ENCODE data around the gene B4GALNT2.

The B4GALNT2 gene

DNA sequence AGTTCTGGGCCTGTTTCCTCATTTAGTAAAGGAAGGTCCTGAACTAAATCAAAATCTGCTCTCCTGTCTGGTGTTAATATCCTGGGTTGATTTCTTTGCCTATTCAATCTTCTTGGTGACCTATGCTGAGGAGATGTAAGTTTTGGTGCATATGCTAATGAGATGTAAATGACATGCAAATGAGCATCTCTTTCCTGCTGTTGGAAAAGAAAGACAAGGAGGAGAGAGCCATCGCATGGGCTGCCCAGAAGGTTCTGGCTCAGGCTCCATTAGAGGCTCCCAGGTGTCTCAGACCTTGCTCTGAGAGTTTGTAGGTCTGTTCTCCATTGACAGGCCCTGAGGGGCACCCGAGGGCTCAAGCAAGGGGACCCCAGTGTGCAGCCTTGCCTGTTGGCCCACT lies 81.3 kb downstream of the B4GALNT2 start:
- DNase-seq, result no peak

DNA sequence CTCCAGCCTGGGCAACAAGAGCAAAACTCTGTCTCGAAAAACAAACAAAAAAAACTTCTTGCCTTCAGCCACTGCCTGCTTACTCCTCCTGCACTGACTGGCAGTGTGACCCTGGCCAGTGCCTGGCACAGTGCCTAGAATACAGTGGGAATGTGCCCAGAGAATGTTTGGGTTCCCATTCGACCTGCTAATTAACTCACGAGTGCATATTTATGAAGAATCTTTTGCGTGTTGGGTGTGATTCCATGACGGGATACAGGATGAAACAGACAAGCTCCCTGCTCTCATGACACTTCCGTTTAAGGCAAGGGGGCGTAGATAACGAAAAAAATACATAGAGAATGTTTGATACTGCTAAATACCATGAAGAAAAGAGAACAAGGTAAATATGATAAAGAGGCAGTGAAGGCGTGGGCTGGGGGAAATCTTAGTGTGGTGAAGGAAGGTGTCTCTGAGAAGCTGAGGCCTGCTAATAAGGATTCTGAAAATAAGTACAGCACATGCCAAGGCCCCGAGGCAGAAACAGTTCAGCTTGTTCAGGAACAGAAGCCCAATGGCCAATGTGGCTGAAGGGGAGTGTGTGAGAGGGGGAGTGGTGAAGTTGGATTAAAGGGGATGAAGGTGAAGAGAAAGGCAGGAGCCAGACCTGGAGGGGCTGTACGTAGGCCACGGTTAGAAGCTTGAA lies 82.2 kb downstream of the B4GALNT2 start:
- no peak for DNase-seq

DNA sequence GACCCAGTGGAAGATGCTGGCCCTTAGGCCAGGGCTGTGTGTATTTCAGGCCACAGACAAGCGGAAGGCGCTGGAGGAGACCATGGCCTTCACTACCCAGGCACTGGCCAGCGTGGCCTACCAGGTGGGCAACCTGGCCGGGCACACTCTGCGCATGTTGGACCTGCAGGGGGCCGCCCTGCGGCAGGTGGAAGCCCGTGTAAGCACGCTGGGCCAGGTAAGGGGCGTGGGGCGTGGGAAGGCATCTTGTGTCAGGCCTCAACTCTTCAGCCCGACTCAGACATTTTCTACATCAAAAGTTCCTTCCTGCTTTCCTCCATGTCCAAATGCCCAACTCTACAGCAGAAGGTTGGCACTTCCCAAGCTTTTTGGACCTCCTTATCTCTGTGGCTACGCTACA lies 83.9 kb downstream of the B4GALNT2 start:
- no peak for DNase-seq

DNA sequence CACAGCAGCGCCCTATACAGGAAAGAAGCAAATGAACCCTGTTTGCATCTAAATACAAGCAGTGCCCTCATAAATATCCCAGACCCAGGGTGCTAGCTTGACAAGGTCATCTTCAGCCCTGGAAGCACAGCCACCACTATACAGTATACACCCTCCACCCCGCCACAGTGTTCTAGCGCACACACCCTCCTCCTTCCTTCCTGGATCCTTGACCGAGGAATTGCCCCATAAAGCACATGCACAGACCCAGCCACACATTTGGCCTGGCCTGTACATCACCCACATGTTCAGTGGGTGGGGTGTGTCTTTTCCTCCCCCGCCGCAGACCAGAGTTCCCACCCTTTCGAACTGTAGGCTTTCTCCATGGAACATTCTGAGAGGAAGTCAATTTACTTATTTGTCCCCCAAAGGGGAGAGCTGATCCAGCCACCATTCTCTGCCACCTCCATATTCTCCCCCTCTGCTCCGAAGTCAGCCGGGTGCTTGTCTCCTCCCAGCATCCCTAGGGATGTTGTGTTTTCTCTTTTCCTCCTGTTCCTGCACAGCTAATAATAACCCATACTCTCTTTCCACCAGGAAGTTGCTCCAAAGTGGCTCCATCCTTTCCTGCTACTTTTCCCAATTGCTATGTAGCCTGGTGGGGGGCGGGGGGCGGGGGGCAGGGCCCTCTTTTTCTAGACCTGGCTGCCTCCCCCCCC lies 84.5 kb downstream of the B4GALNT2 start:
- DNase-seq, result no peak

DNA sequence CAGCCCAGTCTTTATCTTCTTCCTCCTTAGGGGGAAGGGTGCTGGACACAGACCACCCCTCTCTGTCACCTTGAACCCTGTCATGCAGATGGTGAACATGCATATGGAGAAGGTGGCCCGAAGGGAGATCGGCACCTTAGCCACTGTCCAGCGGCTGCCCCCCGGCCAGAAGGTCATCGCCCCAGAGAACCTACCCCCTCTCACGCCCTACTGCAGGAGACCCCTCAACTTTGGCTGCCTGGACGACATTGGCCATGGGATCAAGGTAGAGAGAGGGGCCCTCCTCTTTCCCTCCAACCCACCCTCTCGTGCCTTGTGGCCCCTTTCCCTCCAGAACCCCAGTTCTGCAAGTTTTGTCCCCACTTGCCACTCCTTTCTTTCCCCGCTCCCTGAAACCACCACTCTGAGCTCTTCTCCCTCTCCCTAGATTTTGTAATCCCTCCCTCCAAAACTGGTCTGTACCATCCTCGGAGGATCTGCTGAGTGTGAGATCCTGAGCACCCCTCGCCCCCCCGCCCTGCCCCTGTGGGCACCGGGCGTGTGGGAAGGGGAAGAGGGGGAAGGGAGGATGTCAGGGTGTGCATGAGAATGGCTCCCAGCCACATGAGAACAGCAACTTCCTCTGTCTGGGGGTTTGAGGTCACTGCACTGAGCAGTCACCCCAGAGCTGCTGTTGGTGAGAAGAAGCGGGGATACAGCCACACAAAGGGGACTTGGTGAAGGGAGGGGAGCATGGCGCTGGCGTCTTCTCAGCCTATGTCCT lies 85.3 kb downstream of the B4GALNT2 start:
- peak; percentile 42 to 54 for DNase-seq

DNA sequence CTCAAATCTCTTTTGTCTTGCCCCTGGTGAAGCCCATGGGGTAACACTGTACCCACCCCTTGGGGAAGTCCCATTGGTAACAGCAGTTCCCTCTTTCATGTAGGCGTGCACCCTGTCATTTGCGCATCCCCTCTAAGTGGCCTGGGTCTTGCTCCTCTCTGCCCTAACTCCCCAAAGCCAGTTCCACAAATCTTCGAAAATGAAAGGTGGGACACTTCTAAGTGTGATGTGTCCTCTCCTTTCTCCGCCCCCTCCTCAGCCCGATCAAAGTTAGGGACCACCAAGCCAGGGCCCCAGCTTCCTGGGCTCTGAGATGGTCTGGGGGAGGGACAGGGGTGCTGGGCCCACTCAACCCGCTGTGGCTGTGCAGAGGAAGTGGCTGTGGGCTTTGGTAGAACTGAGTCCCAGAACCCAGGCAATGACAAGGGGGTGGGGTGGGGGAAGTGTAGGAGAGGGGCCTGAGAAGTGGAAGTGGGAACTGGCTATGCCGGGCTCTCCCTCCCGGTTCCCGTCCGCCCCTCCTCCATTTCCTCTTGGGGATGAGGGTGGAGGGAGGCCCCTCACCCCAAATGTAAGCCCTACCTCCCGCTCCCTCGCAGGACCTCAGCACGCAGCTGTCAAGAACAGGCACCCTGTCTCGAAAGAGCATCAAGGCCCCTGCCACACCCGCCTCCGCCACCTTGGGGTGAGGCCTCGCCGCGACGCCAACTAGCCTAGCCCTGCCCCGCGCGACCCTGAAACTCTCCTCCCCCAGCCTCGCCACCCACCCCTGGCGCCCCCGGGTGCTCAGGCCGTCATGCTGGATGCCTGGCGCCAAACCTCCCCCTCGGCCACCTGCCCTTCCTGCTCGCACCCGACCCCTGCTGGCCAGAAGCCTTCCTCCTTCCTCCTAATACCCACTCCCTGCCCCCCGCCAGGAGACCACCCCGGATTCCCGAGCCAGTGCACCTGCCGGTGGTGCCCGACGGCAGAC lies 86.7 kb downstream of the B4GALNT2 start:
- no peak for DNase-seq

DNA sequence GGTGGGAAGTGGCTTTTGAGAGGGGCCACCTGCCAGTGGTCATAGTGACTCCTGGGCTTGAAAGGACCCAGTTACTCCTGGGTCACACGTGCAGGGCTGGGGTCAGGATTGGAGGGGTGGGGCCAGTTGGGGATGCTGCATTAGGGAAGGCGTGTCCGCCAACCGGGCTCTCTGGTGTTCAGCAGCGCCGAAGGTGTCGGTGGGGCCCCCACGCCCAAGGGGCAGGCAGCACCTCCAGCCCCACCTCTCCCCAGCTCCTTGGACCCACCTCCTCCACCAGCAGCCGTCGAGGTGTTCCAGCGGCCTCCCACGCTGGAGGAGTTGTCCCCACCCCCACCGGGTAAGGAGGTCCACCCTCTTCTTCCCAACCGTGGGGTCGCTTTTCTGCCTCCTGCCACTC lies 87.4 kb downstream of the B4GALNT2 start:
- DNase-seq, result no peak

DNA sequence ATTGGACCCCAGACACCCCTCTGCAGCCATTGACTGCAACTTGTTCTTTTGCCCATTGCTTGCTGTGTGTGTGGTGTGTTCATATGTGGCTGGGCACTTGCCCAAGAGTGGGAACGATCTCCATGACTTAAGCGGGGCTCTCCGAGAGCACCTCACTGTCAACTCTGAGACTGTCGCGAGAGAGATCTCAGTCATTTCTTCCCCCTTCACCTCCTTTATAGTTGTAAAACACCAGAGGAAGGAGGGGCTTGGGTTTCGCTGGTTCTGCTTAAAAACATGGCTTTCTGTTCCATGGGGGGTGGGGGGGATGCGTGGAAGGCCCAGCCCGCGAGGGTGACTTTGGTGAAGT lies 90.6 kb downstream of the B4GALNT2 start:
- DNase-seq, result no peak

DNA sequence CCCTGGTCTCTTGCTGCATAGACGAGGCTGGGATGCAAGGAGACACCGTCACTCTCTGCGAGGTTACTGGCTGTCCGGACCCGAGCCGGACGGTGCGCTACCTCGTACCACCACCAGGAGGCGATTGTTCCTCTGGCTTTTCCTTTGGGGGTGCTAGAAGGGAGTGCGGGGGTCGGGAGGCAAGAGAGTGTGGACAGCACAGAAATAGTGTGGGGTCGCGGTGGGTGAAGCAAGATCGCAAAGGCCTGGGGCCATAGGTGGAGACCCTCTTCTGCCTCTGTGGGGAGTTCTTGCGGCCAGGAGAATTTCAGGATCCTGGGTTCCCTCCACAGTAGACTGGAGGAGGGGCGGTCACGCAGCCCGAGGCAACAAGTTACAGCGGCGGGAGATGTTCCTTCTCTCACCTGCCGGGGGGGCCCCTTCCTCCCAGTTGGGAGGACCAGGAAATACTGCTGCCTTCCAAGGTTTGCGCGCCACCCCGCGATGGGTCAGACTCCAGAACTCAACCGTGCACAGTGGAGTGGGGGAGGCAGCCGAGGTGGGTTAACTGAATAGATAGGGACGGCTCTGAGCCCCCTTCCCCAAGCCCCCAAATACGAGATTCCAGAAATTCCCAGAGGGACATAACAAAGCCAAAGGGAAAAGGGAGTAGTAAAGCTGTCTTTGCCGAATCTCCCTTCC lies 91.1 kb downstream of the B4GALNT2 start:
- peak; percentile 81 to 85 for DNase-seq

DNA sequence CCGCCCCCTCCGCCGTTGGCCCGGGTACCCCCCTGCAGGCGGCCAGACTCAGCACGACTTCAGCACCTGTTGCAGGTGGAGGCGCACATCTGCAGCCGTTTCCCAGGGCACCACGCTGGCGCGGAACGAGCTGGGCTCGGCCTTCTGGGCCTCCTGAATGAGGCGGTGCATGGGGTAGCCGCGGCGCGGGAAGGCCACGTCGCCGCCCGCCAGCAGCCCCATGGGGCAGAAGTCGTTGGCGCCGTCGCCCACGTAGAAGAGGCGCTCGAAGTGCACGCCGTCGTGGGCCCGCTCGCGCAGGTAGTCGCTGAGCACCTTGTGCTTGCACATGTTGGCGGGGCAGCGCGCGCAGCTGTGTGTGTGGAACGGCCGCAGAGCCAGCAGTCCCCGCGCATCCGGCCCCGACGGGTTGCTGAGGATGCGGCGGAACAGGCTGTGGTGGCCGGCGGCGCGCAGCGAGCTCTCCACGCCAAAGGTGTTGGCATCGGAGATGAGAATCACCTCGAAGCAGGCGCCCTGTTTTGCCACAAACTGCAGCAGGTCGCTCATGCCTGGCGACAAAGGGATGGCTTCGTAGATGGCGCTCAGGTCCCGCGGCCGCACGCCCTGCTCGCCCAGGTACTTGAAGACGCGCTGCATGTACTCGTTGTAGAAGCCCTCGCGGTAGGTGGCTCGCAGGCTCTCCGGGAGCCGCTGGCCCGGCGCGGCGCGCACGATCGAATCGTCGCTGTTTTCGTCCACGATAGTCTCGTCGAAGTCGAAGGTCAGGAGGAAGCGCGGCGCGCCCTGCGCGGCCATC lies 91.8 kb downstream of the B4GALNT2 start:
- DNase-seq, result peak; percentile 38 to 54

DNA sequence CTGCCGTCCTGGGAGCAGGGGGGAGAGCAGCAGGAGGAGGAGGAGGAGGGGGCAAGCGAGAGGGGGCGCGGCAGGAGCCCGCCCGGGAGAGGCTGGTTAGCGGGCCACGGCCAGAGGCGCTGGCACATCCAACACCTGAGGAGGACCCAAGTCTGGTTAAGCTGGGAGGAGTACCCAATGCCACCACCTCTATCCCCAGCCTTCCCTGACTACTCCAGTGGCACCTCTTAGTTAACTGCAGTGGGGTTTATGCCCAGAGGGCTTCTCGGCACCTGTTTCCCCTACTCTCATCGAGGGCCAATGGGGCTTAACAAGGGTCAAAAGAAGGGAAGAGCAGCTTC lies 92.4 kb downstream of the B4GALNT2 start:
- no peak for DNase-seq

DNA sequence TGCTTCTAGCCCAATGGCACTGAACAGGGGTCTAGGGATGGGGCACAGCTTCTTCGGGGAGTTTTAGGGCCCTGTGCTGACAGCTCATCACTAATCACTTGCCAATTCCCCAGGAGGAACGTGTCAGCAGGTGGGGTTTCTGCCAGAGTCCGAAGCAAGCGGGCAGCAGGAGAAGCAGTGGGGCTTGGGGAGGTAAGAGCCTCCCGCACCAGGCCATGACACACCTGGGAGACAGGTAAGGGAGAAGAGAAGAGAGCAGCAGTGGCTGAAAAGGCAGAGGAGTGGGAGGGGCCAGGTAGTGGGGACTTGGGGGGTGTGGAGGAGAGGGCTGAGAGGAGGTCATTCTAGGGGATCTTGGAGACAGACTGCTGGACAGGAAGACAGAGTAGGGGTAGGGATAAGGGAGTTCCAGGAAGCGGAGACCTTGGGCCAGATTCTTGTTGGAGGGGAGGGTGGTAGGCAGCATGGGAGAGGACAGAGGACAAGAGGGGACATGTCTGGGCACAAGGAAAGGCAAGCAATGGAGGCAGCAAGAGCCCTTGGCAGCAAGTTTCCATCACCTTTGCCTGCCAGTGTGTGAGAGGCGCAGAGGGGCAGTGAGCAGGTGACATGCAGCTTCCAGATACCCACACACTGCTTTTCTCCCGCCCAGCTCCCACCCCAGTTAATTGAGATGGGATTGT lies 93.1 kb downstream of the B4GALNT2 start:
- DNase-seq, result no peak

Measured in activated CD4-positive, alpha-beta T cell treated with anti-CD3 and anti-CD28 coated beads, Interleukin-2, amount 50 U/mL, for 48 hours (primary cell).